SIG-M5 (cell line): Measurements from ENCODE around the gene SYNPO.

Experiments
- DNase-seq: peaks from one replicate; lab custom pipeline; 2025; lab: John Stamatoyannopoulos, UW

Gene SYNPO

GRCh38 chr5:150640311-150641005 lies at the start of gene SYNPO:
Gene SYNPO (plus strand): TSS chr5:150640660. CDS start chr5:150648276, 7,616 bp downstream.
- DNase-seq: no peak

- DNase-seq: no peak
These were observed 49.3 kb upstream of the SYNPO start for GRCh38 chr5:150590979-150591695.

- no peak for DNase-seq
These were observed 46.9 kb upstream of the SYNPO start for GRCh38 chr5:150593593-150593992.

- no peak for DNase-seq
These were observed 46.5 kb upstream of the SYNPO start for GRCh38 chr5:150593996-150594395.

- DNase-seq: no peak
These were observed 44.9 kb upstream of the SYNPO start for GRCh38 chr5:150595466-150596031.

GRCh38 chr5:150596313-150596712 lies 44.1 kb upstream of the SYNPO start:
- no peak for DNase-seq

- no peak for DNase-seq
These were observed 43.6 kb upstream of the SYNPO start for GRCh38 chr5:150596826-150597225.

- DNase-seq: no peak
These were observed 42.5 kb upstream of the SYNPO start for GRCh38 chr5:150598006-150598405.

GRCh38 chr5:150598821-150599273 lies 41.6 kb upstream of the SYNPO start:
- DNase-seq: no peak

GRCh38 chr5:150599281-150599680 lies 41.2 kb upstream of the SYNPO start:
- no peak for DNase-seq

GRCh38 chr5:150599917-150600511 lies 40.4 kb upstream of the SYNPO start:
- no peak for DNase-seq

- no peak for DNase-seq
These were observed 39.6 kb upstream of the SYNPO start for GRCh38 chr5:150600616-150601490.

- DNase-seq: no peak
These were observed 38.7 kb upstream of the SYNPO start for GRCh38 chr5:150601491-150602345.

GRCh38 chr5:150603052-150603451 lies 37.4 kb upstream of the SYNPO start:
- DNase-seq: no peak

GRCh38 chr5:150603491-150603890 lies 37.0 kb upstream of the SYNPO start:
- no peak for DNase-seq

- no peak for DNase-seq
These were observed 36.5 kb upstream of the SYNPO start for GRCh38 chr5:150604010-150604409.

- DNase-seq: no peak
These were observed 35.5 kb upstream of the SYNPO start for GRCh38 chr5:150604894-150605440.

GRCh38 chr5:150605546-150605945 lies 34.9 kb upstream of the SYNPO start:
- no peak for DNase-seq

- no peak for DNase-seq
These were observed 34.0 kb upstream of the SYNPO start for GRCh38 chr5:150606476-150606875.

GRCh38 chr5:150607105-150607504 lies 33.4 kb upstream of the SYNPO start:
- DNase-seq: no peak

GRCh38 chr5:150607991-150608390 lies 32.5 kb upstream of the SYNPO start:
- no peak for DNase-seq
